Measurements from ENCODE around the gene COL23A1.

The COL23A1 gene

GRCh38 chr5:178454821-178455479 is 135.2 kb downstream of the COL23A1 start:
- DNase-seq, result no peak

GRCh38 chr5:178454303-178454702 is 135.9 kb downstream of the COL23A1 start:
- DNase-seq, result no peak

GRCh38 chr5:178453224-178453623 is 137.0 kb downstream of the COL23A1 start:
- no peak for DNase-seq

- DNase-seq, result no peak
These were observed 139.8 kb downstream of the COL23A1 start for GRCh38 chr5:178450121-178451028.

- no peak for DNase-seq
These were observed 140.8 kb downstream of the COL23A1 start for GRCh38 chr5:178449163-178450070.

- DNase-seq, result no peak
These were observed 144.7 kb downstream of the COL23A1 start for GRCh38 chr5:178445534-178445933.

GRCh38 chr5:178442405-178443257 is 147.6 kb downstream of the COL23A1 start:
- DNase-seq, result no peak

- DNase-seq, result no peak
These were observed 148.5 kb downstream of the COL23A1 start for GRCh38 chr5:178441486-178442270.

GRCh38 chr5:178440181-178440580 is 150.0 kb downstream of the COL23A1 start:
- DNase-seq, result no peak

GRCh38 chr5:178439493-178440180 is 150.6 kb downstream of the COL23A1 start:
- no peak for DNase-seq

- no peak for DNase-seq
These were observed 151.4 kb downstream of the COL23A1 start for GRCh38 chr5:178438796-178439195.

- DNase-seq, result no peak
These were observed 152.7 kb downstream of the COL23A1 start for GRCh38 chr5:178437386-178438075.

- no peak for DNase-seq
These were observed 153.8 kb downstream of the COL23A1 start for GRCh38 chr5:178436326-178436940.

- DNase-seq, result no peak
These were observed 154.6 kb downstream of the COL23A1 start for GRCh38 chr5:178435321-178436238.

GRCh38 chr5:178434851-178435250 is 155.3 kb downstream of the COL23A1 start:
- no peak for DNase-seq

- DNase-seq, result no peak
These were observed 156.0 kb downstream of the COL23A1 start for GRCh38 chr5:178434016-178434761.

- no peak for DNase-seq
These were observed 156.9 kb downstream of the COL23A1 start for GRCh38 chr5:178433273-178433775.
